ENCODE data around the gene PPP2R5B. TPM values are rescaled to one million over a fixed set of nuclear protein-coding genes. Genes with fewer than 3 reads are reported as not detected.
A peak's percentile ranks its signal among the peaks of the same experiment; 100 is the strongest.

The PPP2R5B gene
- total RNA-seq, 1 experiment from 2014 or later = 8.4 TPM

DNA sequence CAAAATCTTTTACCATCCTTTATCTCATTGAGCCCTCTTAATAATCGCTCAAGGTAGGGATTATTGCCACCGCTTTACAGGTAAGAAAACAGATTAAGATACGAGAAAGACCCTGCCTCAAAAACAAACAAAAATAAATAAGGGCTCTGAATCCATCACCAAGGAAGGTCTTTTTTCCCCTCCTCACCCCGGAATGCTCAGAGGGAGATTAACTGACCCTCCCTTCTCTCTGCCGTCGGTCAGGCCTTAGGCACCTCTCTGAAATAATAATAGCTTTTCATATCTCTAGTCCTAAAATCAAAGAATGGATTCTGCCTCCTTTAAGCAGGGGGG lies 6.9 kb upstream of the PPP2R5B start:
- DNase-seq (ENCODE audit: low read depth, low spot score) = no peak
- in situ Hi-C loops (cut with HindIII; ENCODE audit: low pct_unique_long_range_greater_than_20kb, low sequenced_read_pairs) = no loop called here

DNA sequence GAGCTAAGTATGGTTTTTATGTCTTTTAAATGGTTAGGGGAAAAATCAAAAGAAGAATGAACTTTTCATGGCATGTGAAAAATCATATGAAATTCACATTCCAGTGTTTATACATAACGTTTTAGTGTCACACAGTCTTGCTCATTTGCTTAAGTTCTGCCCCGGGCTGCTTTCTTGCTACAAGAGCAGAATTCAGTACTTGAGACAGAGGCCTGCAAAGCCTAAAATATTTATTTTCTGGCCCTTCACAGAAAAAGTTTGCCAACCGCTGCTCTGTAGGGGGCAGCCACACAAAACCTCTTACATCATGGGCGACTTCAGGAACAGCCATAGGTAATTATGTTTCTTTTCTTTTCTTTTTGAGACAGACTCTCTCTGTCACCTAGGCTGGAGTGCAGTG lies 6.5 kb upstream of the PPP2R5B start:
- DNase-seq (ENCODE audit: low read depth, low spot score) = peak; percentile 42
- in situ Hi-C loops (cut with HindIII; ENCODE audit: low pct_unique_long_range_greater_than_20kb, low sequenced_read_pairs) = no loop called here

DNA sequence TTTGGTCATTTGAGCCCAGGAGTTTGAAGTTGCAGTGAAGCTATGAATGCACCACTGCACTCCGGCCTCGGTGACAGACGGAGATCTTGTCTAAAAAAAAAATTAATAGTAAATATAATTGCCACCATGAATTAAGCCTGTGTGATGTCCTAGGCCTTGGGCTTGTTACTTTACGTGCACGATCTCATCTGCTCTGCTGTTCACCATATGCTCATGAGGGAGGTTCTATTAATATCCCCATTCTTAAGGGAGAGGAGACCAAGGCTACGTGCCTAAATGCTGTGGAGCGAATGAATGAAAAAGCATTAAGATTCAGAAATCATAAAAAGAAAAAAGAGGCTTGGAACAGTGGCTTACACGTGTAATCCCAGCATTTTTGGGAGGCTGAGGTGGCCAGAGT lies 4.9 kb upstream of the PPP2R5B start:
- no peak for DNase-seq (ENCODE audit: low read depth, low spot score)
- in situ Hi-C loops (cut with HindIII; ENCODE audit: low pct_unique_long_range_greater_than_20kb, low sequenced_read_pairs) = no loop called here

DNA sequence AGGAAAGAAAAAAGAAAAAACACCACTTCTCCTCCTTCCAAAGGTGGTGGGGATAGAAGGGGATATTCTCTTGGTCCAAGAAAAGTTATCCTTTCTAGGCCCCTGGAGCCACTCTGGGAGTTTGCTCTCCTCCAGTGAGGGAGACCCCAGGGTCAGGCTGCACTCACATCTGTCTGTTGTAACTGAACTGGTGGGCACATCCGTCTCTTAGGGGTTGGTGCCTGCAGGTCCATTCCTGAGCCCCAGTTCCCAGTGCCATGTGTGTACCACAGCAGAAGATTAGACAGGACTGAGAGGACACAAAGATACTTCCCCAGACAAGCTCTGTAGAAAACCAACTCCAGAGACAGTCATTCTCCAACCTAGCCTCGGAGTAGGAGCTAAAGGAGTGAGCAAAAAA lies 4.4 kb upstream of the PPP2R5B start:
- in situ Hi-C loops (cut with HindIII; ENCODE audit: low pct_unique_long_range_greater_than_20kb, low sequenced_read_pairs) = no loop called here

DNA sequence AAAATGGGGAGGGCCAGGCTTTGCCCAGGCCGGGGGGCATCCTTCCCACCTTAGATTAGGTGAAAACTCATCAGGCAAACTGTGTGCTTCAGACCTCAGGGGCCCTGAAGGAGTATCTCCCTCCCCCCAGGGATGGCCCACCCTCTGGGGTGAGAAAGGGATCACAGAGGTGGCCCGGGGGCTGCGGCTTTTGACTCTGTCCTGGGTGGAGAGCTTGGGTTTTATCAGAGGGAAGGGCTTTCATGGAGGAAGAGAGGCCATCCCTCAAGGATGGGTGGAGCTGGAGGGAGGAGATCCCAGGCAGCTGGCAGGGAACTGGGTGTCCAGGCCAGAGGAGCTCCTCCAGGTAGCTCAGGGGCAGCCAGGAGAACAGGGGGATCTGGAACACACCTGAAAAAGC lies 3.1 kb upstream of the PPP2R5B start:
- in situ Hi-C loops (cut with HindIII; ENCODE audit: low pct_unique_long_range_greater_than_20kb, low sequenced_read_pairs) = no loop called here
- no peak for DNase-seq (ENCODE audit: low read depth, low spot score)

More for the DNA sequence above, 4.4 kb upstream of the PPP2R5B start:
- DNase-seq (ENCODE audit: low read depth, low spot score) = no peak

DNA sequence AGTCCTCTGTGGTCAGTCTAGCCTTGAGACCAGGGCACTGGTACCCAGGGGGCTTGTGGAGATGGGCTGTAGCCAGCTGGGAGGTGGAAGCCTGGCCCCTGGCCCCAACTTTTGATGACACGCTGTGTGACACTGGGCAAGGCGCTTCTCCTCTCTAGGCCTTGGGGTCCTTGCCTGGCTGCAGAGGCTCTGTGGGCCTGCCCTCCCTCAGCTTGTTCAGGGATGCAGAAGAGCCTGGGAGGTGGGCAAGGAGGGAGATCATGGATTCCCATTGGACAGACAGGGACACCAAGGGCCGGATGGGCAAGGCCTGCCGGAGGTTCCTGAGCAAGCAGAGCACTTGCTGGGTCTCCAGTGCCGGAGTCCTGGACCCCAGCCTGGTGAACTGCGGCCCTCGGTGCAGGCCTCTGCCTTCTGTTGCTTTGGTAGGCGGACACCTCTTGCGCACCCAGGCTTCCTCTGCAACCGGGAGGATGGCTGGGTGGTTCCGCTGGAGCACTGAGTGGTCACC lies 1.3 kb upstream of the PPP2R5B start:
- no peak for DNase-seq (ENCODE audit: low read depth, low spot score)
- in situ Hi-C loops (cut with HindIII; ENCODE audit: low pct_unique_long_range_greater_than_20kb, low sequenced_read_pairs) = no loop called here

DNA sequence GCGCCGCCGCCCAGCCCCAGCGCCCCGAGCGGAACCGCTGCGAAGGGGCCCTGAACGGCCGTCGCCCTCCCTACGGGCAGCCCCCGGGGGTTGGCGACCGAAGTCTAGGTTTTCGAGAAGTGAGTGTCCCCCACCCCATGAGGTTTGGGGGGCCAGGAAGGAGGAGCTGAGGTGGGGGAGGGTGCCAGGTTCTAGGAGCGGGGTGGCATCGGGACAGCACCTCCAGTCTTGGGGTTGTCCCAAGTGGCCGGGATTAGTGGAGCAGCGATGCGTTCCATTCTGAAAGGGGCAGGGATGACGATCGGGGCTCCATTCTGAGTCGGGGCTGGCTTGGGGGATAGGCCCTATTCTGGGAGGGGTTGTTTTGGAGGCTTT lies 408 bp downstream of the PPP2R5B start:
- in situ Hi-C loops (cut with HindIII; ENCODE audit: low pct_unique_long_range_greater_than_20kb, low sequenced_read_pairs) = no loop called here
- DNase-seq (ENCODE audit: low read depth, low spot score) = no peak

DNA sequence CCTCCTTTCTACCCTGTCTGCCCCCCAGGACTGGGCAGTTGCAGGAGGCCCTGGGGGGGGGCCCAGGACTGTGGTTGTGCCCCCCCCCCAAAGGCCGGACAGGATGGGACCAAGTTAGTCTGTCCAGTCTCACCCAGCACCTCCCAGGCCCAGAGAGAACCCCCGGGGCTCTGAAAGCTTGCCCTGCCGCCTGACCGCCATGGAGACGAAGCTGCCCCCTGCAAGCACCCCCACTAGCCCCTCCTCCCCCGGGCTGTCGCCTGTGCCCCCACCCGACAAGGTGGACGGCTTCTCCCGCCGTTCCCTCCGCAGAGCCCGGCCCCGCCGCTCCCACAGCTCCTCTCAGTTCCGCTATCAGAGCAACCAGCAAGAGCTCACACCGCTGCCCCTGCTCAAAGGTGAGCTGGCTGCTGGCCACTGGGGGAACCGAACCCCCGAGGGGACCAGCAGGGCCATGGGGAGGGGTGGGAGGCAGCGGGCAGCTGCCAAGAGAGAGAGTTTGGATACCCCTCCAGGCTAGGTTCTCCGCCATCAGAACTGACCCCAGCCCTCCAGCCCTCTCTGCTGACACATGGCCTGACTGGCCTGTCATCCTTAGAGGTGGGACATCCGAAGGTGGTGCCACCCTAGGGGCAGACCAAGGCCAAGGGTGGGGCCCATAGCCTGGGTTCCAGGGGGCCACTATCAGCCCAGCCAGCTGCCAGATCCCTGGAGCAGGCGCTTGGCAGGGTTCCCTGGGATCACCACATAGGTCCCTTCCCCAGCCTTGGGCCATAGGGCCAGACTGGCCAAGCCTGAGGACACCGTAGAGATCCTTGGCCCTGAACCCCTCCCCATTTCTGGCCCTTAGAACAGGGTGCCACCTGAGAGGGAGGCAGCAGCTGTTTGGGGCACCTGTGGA lies 1.3 kb downstream of the PPP2R5B start:
- in situ Hi-C loops (cut with HindIII; ENCODE audit: low pct_unique_long_range_greater_than_20kb, low sequenced_read_pairs) = no loop called here
- DNase-seq (ENCODE audit: low read depth, low spot score) = no peak

DNA sequence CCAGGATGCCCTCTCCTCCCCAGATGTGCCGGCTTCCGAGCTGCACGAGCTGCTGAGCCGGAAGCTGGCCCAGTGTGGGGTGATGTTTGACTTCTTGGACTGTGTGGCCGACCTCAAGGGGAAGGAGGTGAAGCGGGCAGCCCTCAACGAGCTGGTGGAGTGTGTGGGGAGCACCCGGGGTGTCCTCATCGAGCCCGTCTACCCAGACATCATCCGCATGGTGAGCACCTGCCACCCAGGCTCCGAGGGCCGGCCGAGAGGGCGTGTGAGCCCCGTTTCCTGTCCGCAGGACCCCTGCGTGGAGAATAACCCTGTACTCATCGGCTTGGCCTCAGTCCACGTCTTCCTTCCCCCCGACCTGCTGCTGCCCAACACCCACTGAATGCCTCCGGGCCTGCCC lies 2.2 kb downstream of the PPP2R5B start:
- no peak for DNase-seq (ENCODE audit: low read depth, low spot score)
- in situ Hi-C loops (cut with HindIII; ENCODE audit: low pct_unique_long_range_greater_than_20kb, low sequenced_read_pairs) = no loop called here

DNA sequence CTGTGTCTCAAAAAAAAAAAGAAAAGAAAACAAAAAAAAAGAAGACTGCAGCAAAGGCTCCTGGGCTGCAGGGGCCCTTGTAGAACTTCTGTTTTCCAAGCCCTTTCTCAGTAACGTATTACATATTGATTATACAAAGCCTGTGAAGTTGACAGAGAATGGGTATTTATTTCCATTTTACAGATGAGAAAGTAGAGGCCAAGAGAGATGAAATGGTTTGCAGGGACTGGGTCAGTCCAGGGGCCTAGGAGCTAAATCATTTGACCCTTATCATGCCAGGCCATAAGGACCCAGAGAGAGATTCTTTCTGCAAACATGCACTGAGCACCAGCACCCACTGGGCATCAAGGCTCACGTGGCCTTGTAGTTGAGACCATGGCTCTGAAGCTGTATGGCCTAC lies 4.5 kb downstream of the PPP2R5B start:
- no peak for DNase-seq (ENCODE audit: low read depth, low spot score)
- in situ Hi-C loops (cut with HindIII; ENCODE audit: low pct_unique_long_range_greater_than_20kb, low sequenced_read_pairs) = no loop called here

DNA sequence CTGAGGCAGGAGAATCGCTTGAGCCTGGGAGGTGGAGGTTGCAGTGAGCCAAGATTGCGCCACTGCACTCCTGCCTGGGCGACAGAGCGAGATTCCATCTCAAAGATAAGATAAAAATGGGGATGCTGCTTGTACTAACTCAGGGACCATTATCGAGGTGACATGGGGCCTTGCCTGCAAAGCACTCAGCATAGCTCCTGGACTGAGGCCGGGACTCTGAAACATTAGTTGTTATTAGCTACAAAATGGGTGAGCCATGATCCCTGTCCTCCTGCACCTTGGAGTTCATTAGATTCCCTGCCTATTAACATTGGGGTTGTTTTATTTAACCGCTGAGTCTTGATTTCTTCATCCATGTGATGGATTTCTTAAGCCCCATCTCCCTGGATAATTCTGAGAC lies 5.1 kb downstream of the PPP2R5B start:
- DNase-seq (ENCODE audit: low read depth, low spot score) = no peak
- in situ Hi-C loops (cut with HindIII; ENCODE audit: low pct_unique_long_range_greater_than_20kb, low sequenced_read_pairs) = no loop called here

DNA sequence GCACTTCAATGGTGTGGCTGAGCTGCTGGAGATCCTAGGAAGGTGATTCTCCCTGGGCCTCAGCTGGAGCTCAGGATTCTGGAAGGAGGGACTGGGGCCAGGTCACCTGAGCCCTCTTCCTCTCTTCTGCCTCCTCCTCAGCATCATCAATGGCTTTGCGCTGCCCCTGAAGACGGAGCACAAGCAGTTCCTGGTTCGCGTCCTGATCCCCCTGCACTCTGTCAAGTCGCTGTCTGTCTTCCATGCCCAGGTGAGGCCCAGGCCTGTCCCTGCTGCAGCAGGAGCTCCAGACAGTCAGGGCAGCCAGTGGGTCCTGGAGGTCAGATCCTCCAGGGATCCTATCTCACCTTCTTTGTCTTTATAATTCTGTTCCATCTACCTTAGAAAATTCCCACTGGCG lies 5.9 kb downstream of the PPP2R5B start:
- no peak for DNase-seq (ENCODE audit: low read depth, low spot score)
- in situ Hi-C loops (cut with HindIII; ENCODE audit: low pct_unique_long_range_greater_than_20kb, low sequenced_read_pairs) = no loop called here

DNA sequence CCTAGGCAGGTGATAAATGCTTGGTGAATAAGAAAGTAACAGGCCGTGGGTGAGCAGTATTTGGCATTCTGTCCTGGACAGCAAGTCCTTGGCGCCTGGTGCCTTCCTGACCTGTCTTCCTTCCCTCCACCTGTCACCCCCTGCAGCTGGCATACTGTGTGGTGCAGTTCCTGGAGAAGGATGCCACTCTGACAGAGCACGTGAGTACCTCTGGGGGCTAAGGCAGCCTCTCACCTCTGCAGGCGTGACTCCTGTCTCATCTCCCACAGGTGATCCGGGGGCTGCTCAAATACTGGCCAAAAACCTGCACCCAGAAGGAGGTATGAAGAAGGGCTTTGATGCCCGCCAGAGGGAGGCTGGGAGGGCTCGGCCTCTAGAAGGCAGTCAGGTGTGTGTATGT lies 6.8 kb downstream of the PPP2R5B start:
- no peak for DNase-seq (ENCODE audit: low read depth, low spot score)
- in situ Hi-C loops (cut with HindIII; ENCODE audit: low pct_unique_long_range_greater_than_20kb, low sequenced_read_pairs) = no loop called here

DNA sequence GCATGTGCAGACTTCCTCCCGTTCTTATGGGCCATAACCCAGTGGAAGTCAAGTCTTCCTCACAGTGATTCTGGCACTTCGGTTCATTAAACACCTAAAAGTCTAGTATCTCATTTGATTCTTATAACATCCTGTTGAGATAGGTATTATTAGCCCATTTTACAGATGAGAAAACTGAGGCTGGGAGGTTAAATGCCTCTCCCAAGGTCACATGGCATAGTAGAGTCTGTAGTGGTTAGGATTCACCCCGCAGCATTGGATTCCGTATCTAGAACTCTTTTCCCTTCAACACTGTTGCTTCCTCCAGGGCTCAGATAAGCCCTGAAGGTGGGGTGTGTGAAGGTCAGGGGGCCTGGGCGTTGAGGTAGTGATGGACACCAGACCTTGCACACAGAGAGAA lies 7.8 kb downstream of the PPP2R5B start:
- DNase-seq (ENCODE audit: low read depth, low spot score) = no peak
- in situ Hi-C loops (cut with HindIII; ENCODE audit: low pct_unique_long_range_greater_than_20kb, low sequenced_read_pairs) = no loop called here

DNA sequence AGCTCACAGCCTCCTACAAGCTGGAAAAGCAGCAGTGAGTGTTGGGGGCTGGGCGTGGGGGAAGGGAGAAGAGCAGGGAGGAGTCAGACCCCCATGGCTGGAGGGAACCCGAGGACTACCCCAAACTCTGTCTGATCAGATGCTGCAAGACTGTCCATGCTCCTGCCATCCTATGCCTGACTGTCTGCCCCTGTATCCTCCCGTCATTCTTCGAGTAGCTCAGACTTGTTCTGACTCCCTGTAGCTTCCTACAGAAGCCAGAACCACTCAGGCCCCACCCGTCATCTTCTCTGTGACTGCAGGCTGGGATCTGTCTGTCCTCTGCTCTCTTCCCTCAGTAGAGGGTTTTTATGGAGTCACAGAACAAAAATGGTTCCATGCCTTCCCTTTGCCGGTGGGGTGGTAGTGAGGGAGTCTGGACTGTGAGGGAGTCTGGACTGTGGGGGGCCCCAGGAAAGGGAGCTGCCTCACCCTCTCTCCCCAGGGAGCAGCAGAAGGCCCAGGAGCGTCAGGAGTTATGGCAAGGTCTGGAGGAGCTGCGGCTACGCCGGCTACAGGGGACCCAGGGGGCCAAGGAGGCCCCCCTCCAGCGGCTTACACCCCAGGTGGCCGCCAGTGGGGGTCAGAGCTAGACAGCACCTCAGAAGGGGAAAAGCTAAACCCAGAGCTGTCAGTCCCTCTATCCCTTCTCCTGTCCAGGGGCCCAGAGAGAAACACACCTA lies 8.9 kb downstream of the PPP2R5B start:
- DNase-seq (ENCODE audit: low read depth, low spot score) = no peak
- in situ Hi-C loops (cut with HindIII; ENCODE audit: low pct_unique_long_range_greater_than_20kb, low sequenced_read_pairs) = no loop called here

DNA sequence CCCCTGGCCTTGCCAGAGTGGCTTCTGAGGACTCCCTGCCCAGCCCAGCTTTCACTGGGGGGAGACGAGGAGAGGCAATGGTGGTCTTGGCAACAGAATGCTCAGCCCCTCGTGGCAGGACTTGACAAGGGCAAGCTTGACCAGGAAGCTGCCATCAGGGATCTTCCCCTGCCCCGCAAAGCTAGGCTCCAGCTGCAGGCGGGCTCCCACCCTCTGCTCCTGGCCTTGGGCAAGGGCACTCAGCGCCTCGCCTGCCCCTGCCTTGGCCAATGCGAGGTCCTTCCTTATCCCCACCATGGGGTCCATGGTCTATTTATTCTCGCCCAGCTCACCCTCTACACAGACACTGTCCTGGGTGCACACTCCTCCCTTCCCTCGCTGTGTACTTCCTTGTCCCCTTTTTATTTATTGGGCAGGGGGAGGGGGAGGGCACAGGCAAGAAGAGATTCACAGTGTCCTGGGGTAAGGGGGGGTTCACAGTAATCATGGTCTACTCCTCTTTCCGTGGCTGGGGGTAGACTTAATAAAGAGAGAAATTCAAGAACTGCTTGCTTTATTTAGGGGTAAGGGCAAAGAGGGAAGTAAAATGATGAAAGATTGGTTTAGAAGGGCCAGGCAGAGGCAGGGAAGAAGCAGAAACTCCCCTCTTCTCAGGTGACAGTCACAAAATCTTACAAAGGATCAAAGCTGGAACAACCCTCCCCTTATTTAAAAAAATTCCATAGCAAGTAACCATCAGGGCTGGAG lies 9.6 kb downstream of the PPP2R5B start:
- no peak for DNase-seq (ENCODE audit: low read depth, low spot score)
- in situ Hi-C loops (cut with HindIII; ENCODE audit: low pct_unique_long_range_greater_than_20kb, low sequenced_read_pairs) = no loop called here

DNA sequence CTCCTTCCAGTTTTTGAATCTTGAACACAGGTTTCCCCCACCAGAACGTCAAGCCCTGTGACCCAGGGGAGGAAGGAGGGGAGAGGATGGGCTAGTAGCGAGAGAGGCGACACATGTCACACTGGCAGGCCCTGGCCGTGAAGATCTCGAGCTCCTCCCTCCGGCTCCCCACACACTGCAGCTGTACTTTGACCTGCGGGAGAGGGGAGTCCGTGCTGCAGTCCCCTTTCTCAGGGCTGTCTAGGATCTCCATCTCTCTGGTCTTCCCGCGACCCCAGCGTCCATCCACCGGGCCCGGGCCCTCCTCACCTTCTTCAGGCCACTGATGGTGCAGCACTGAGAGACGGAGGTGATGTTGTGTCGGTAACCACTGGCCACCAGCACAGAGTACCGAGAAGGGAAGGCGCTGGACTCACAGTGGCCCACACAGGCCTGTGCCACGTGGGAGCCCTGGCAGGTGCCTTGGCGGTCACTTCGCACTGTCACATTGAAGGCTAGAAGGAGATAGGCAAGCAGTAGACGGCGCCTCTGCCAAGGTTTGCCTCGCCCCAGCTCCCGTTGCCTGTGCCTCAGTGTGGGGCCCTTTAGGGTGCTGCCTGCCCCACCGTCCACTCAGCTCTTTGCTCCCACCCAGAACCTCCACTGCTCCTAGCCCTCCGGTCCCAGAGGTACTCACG lies 10.3 kb downstream of the PPP2R5B start:
- in situ Hi-C loops (cut with HindIII; ENCODE audit: low pct_unique_long_range_greater_than_20kb, low sequenced_read_pairs) = no loop called here
- DNase-seq (ENCODE audit: low read depth, low spot score) = no peak
